Measurements from ENCODE around the gene STRN. TPM values are rescaled to one million over a fixed set of nuclear protein-coding genes. Genes with fewer than 3 reads are reported as not detected.

STRN gene
- total RNA-seq, 4 donors from 2014 or later = 18.2 to 26.4 (median 21.5) TPM

DNA sequence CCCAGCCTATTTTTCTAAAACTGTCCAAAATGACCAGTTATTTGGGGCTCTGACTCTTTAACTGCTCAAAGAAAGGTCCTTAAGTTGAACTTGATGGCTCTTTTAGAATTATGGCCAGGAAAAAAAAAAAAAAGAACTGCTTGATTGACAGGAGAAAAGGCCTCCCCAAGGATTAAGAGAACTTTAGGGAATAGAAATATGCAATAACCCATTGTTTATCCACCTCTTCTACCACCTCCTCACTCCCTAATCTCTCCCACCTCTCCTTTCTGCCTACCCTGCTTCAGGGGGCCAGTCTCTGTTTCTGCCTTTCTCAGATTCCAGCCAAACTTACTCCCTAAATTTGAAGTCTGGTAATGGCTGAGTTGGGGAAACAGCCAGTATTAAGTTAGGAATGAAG lies 5.7 kb upstream of the STRN start:
- H3K36me3 ChIP-seq = no peaks in the 10 kb centered on the region
- H3K27ac ChIP-seq = no peak overlapping the region
- H3K9me3 ChIP-seq = no peaks in the 10 kb centered on the region
- TF ChIP-seq POLR2A (IDR thresholded peaks at IDR 0.05) (no peak), EP300 (IDR thresholded peaks at IDR 0.05) (no peak)
- TF ChIP-seq, protein P1, sequence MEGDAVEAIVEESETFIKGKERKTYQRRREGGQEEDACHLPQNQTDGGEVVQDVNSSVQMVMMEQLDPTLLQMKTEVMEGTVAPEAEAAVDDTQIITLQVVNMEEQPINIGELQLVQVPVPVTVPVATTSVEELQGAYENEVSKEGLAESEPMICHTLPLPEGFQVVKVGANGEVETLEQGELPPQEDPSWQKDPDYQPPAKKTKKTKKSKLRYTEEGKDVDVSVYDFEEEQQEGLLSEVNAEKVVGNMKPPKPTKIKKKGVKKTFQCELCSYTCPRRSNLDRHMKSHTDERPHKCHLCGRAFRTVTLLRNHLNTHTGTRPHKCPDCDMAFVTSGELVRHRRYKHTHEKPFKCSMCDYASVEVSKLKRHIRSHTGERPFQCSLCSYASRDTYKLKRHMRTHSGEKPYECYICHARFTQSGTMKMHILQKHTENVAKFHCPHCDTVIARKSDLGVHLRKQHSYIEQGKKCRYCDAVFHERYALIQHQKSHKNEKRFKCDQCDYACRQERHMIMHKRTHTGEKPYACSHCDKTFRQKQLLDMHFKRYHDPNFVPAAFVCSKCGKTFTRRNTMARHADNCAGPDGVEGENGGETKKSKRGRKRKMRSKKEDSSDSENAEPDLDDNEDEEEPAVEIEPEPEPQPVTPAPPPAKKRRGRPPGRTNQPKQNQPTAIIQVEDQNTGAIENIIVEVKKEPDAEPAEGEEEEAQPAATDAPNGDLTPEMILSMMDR (IDR thresholded peaks at IDR 0.05) = no peak
- H3K27me3 ChIP-seq = no peaks in the 10 kb centered on the region
- peaks cover 0 to 11% (median 3%) of the 10 kb centered on the region in 4 donors for H3K4me1 ChIP-seq
- no peak overlapping the region for H3K4me3 ChIP-seq
- DNase-seq (ENCODE audit: low spot score in 2 of 2) = no peak

DNA sequence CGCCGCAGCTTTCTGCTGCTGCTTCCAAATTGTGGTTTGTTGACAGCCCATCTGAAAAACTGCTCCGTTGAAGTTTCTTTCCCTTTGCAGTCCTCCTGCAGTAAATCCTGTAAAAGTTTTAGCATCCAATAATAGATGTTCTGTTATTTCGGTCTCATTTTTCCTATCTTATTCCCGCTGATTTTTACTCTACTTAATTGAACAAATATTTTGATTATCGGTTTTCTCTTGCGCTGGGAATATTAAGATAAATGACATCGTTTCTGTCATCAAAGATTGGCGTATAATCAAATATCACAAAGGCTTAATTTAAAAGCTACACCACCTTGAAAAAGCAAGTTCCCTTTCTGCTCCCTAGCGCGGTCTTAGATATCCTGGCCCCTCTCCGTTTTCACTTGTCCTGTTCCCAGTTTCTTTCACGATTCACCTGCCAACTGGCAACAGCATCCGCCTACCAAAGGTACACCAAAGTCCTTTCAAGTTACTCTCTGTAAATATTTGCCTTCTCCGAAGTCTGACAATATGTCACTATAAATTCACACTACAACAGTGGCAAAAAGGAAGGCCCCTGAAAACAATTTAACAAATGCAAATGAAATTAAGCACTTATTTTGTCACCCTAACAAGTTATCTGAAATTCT lies 1.0 kb upstream of the STRN start:
- H3K4me1 ChIP-seq = peaks cover 0 to 35% (median 4%) of the 10 kb centered on the region in 4 donors
- 25 to 27% methylated on average over 15 of the region's 15 CpGs for WGBS, 2 donors
- H3K4me3 ChIP-seq = peak overlapping the region; percentile 58 to 98 (median 82)
- H3K27me3 ChIP-seq = no peaks in the 10 kb centered on the region
- no peaks in the 10 kb centered on the region for H3K36me3 ChIP-seq
- DNase-seq (ENCODE audit: low spot score in 2 of 2) = no peak
- TF ChIP-seq EP300 (IDR thresholded peaks at IDR 0.05) = no peak
- TF ChIP-seq, protein P1 (IDR thresholded peaks at IDR 0.05) = no peak
- TF ChIP-seq POLR2A (IDR thresholded peaks at IDR 0.05) = no peak
- peak overlapping the region; percentile 61 to 94 (median 85) for H3K27ac ChIP-seq
- no peaks in the 10 kb centered on the region for H3K9me3 ChIP-seq

DNA sequence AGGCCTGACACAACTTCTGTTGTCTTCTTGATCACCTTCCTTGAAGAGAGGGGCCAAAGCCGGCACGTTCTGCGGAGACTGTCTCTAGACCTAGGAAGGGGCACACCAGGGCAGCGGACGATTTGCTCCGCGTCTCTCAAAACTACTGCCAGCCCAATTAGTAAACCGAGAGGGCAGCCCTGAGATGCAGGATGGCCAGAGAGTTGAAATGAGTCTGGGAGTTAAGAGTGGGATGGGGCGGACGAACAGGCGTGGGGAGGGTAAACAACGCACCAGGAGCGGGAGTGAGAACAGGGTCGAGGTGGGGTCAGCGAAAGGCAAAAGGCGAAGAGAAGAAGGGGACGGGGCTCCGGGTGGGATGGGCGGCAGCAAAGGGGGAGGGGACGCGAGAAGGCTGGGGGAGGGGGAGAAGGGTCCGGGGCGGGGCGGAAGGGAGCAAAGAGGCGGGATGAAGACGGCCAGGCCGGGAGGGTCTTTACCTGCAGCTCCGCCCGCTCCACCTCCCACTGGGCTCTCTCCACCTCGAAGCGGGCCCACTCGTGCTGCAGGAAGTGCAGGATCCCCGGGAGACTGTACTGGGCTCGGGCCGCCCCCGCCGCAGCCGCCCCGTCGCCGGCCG lies 476 bp downstream of the STRN start:
- no peak for TF ChIP-seq POLR2A (IDR thresholded peaks at IDR 0.05)
- peak in 1 of 2 donors; percentile 25 for DNase-seq (ENCODE audit: low spot score in 2 of 2)
- no peaks in the 10 kb centered on the region for H3K27me3 ChIP-seq
- H3K9me3 ChIP-seq = no peaks in the 10 kb centered on the region
- peak overlapping the region; percentile 82 to 94 (median 90) for H3K27ac ChIP-seq
- 0 to 1% methylated on average over 26 to 38 of the region's 42 CpGs for WGBS, 2 donors
- peak overlapping the region; percentile 85 to 98 (median 88) for H3K4me3 ChIP-seq
- H3K36me3 ChIP-seq = no peaks in the 10 kb centered on the region
- H3K4me1 ChIP-seq = peaks cover 0 to 35% (median 4%) of the 10 kb centered on the region in 4 donors

DNA sequence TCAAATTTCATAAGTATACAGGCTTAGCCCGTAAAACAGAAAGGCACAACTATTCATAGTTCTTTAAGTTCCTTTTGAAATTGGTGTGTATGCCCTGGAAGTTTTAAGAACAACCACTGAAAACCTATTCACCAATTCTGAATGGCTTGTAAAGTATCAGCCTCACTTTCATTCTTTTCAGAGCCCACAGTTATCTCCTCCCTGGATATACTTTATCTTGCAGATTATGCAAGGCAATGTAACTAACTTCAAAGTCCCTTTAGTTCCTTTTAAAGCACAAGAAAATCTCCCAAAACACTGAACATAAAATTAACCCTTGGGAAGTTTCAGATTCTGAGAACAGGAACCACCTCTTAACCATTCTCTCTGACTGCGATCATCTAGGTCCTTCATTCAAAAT lies 1.1 kb downstream of the STRN start:
- H3K36me3 ChIP-seq = no peaks in the 10 kb centered on the region
- no peak for DNase-seq (ENCODE audit: low spot score in 2 of 2)
- H3K27ac ChIP-seq = peak overlapping the region in 2 of 4 donors; percentile 92 to 94
- no peak for TF ChIP-seq POLR2A (IDR thresholded peaks at IDR 0.05)
- TF ChIP-seq, protein P1 (IDR thresholded peaks at IDR 0.05) = no peak
- no peak for TF ChIP-seq EP300 (IDR thresholded peaks at IDR 0.05)
- H3K27me3 ChIP-seq = no peaks in the 10 kb centered on the region
- H3K9me3 ChIP-seq = no peaks in the 10 kb centered on the region
- peak overlapping the region; percentile 85 to 98 (median 88) for H3K4me3 ChIP-seq
- peaks cover 0 to 35% (median 4%) of the 10 kb centered on the region in 4 donors for H3K4me1 ChIP-seq
- WGBS, 2 donors = 24 to 32% methylated on average over 2 of the region's 2 CpGs

DNA sequence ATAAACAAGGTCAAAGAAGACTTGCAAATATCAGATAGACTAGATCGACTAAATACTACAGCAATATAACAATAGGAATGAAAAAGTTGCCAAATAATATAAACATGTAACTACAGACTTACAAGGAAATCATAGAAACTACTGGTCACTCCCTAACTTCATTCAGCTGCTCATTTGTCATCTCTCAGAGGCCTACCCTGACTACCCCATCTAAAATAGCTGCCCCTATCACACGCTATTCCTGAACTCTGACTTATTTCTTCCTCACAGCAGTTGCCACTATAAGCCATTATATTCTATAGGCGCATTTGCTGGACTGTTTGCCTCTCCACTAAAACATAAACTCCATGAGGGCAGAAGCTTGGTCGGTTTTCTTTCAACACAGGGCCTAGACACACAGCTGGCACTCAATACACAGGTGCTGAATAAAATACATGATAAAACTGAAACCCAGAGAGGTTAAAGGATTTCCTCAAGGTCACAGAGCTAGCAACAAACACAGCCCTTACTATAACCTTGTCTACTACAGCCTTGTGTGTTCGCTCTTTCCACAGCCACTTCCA lies 1.8 kb downstream of the STRN start:
- Histone ChIP-seq H3K9me3 (no peaks in the 10 kb centered on the region), H3K36me3 (no peaks in the 10 kb centered on the region), H3K4me3 (peak overlapping the region in 1 of 4 donors; percentile 85), H3K27me3 (no peaks in the 10 kb centered on the region), H3K4me1 (peaks cover 0 to 35% (median 4%) of the 10 kb centered on the region in 4 donors), H3K27ac (no peak overlapping the region)
- 72 to 79% methylated on average over 5 of the region's 5 CpGs for WGBS, 2 donors
- no peak for TF ChIP-seq EP300 (IDR thresholded peaks at IDR 0.05)
- TF ChIP-seq, protein P1 (IDR thresholded peaks at IDR 0.05) = no peak
- no peak for TF ChIP-seq POLR2A (IDR thresholded peaks at IDR 0.05)
- no peak for DNase-seq (ENCODE audit: low spot score in 2 of 2)
